ENCODE data around the gene GIT1. TPM values are rescaled to one million over a fixed set of nuclear protein-coding genes. Genes with fewer than 3 reads are reported as not detected.
A peak's percentile ranks its signal among the peaks of the same experiment; 100 is the strongest.

Gene GIT1
- total RNA-seq, 2 donors from 2014 or later: 24.1 to 35.3 TPM

- H3K4me3 ChIP-seq: peak overlapping the region; percentile 70
- peaks cover 35 to 74% of the 10 kb centered on the region in 2 donors for H3K4me1 ChIP-seq (ENCODE audit: control insufficient read depth in 1 of 2, low read depth in 2 of 2)
- DNase-seq (ENCODE audit: low spot score) (peak; percentile 43), ATAC-seq (ENCODE audit: insufficient number of reproducible peaks, low FRiP score, low read depth) (no peak)
- no peak overlapping the region for H3K27ac ChIP-seq
- no peak for TF ChIP-seq CTCF (IDR thresholded peaks at IDR 0.05)
- H3K27me3 ChIP-seq (replicated peaks; ENCODE audit: insufficient read depth): no peaks in the 10 kb centered on the region
- H3K9me3 ChIP-seq: no peaks in the 10 kb centered on the region
- no peaks in the 10 kb centered on the region for H3K36me3 ChIP-seq
Observed at GRCh38 chr17:29615492-29616299, 26.2 kb upstream of the GIT1 start.

GRCh38 chr17:29615048-29615385 lies 25.6 kb upstream of the GIT1 start:
- H3K9me3 ChIP-seq: no peaks in the 10 kb centered on the region
- no peak for ATAC-seq (ENCODE audit: insufficient number of reproducible peaks, low FRiP score, low read depth)
- no peak overlapping the region for H3K27ac ChIP-seq
- no peaks in the 10 kb centered on the region for H3K27me3 ChIP-seq (replicated peaks; ENCODE audit: insufficient read depth)
- DNase-seq (ENCODE audit: low spot score): no peak
- H3K4me3 ChIP-seq: peak overlapping the region; percentile 70
- TF ChIP-seq CTCF (IDR thresholded peaks at IDR 0.05): no peak
- peaks cover 35 to 72% of the 10 kb centered on the region in 2 donors for H3K4me1 ChIP-seq (ENCODE audit: control insufficient read depth in 1 of 2, low read depth in 2 of 2)
- no peaks in the 10 kb centered on the region for H3K36me3 ChIP-seq

DNA sequence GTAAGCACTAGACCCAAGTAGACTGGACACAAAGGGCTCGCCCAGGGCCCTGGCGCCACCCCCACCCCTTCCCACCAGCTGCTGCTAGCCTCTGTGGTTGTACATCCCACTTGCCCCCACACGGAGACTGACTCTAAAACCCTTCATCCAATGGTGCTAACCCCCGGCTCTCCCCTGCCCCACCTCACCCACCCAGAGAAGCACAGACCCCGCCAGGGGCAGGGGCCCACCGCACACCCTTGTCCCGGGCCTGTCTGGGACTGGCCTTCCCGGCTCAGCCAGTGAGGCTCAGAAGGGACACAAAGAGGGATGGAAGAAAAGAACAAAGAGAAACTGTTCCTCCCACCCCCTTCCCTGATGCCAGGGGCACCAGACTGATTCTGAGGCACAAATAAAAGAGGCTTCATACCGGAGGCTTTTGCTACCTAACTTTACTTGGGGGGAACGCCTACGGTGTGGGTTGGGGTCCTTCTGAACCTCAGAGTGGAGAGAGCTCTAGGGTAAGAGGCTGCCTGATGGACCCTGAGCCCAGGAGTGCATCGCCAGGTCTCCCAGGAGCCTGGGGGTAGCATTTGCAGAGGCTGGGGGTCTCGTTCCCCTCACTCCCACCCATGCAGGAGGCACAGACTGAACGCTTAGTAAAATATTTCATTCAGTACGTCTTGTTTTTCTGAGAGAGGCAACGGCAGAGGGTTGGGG lies 25.1 kb upstream of the GIT1 start:
- TF ChIP-seq CTCF (IDR thresholded peaks at IDR 0.05): no peak
- DNase-seq (ENCODE audit: low spot score) (no peak), ATAC-seq (ENCODE audit: insufficient number of reproducible peaks, low FRiP score, low read depth) (no peak)
- Histone ChIP-seq H3K27me3 (replicated peaks; ENCODE audit: insufficient read depth) (no peaks in the 10 kb centered on the region), H3K36me3 (no peaks in the 10 kb centered on the region), H3K27ac (no peak overlapping the region), H3K4me1 (ENCODE audit: control insufficient read depth in 1 of 2, low read depth in 2 of 2) (peaks cover 35 to 67% of the 10 kb centered on the region in 2 donors), H3K4me3 (no peak overlapping the region), H3K9me3 (no peaks in the 10 kb centered on the region)

DNA sequence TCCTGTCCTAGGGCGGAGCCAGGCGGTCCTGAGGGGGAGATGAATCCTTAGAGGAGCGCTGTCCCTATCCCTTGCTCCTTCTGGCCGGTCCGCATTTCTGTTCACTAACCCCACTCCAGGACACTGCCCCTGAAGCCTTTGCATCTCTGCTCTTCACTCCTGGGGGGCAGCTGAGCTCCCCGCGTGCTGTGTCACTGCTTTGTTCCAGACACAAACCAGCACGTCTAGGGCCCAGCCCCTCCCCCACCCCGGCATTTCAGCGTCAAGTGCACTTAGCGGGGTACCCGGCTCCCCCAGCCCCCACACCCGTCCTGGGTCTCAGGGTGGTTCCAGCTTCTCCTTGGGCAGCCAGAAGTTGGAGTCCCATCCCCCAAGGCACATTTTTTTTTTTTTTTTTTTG lies 24.4 kb upstream of the GIT1 start:
- H3K27me3 ChIP-seq (replicated peaks; ENCODE audit: insufficient read depth): no peaks in the 10 kb centered on the region
- H3K27ac ChIP-seq: no peak overlapping the region
- ATAC-seq (ENCODE audit: insufficient number of reproducible peaks, low FRiP score, low read depth): no peak
- no peaks in the 10 kb centered on the region for H3K9me3 ChIP-seq
- peak overlapping the region; percentile 62 for H3K4me3 ChIP-seq
- no peaks in the 10 kb centered on the region for H3K36me3 ChIP-seq
- no peak for DNase-seq (ENCODE audit: low spot score)
- peaks cover 35 to 60% of the 10 kb centered on the region in 2 donors for H3K4me1 ChIP-seq (ENCODE audit: control insufficient read depth in 1 of 2, low read depth in 2 of 2)
- no peak for TF ChIP-seq CTCF (IDR thresholded peaks at IDR 0.05)

GRCh38 chr17:29613352-29613837 lies 23.9 kb upstream of the GIT1 start:
- Histone ChIP-seq H3K4me1 (ENCODE audit: control insufficient read depth in 1 of 2, low read depth in 2 of 2) (peaks cover 35 to 56% of the 10 kb centered on the region in 2 donors), H3K4me3 (peak overlapping the region; percentile 62), H3K9me3 (no peaks in the 10 kb centered on the region), H3K27me3 (replicated peaks; ENCODE audit: insufficient read depth) (no peaks in the 10 kb centered on the region), H3K36me3 (no peaks in the 10 kb centered on the region), H3K27ac (no peak overlapping the region)
- peak; percentile 85 for TF ChIP-seq CTCF (IDR thresholded peaks at IDR 0.05)
- peak; percentile 72 for DNase-seq (ENCODE audit: low spot score)
- peak; percentile 44 for ATAC-seq (ENCODE audit: insufficient number of reproducible peaks, low FRiP score, low read depth)
